ENCODE measurements around the gene FGFRL1.

FGFRL1 gene

DNA sequence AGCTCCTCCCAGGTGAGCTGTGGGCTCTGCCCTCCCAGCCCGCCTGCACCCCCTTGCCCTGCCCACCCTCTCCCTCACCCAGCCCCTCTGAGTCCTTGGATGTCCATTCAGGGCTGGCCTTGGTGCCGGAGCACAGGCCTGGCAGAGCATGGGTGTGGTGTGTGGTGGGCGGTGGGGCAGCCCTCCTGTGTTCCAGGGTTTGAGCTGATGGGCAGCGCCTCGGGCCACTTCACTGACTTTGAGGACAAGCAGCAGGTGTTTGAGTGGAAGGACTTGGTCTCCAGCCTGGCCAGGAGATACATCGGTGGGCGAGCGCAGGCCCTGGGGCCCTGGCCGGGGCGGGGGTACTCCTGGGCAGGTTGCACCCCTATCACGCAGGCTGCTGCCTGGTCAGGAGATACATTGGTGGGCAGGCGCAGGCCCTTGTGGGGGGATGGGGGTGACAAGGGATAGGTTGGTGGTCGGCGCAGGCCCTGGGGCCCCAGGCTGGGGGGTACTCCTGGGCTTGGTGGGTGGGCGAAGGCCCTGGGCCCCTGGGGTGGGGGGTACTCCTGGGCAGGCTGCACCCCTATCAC, 10.7 kb upstream of the FGFRL1 start:
- DNase-seq (ENCODE audit: insufficient read length, low spot score): no peak
- TF ChIP-seq POU2F2 (IDR thresholded peaks at IDR 0.05; ENCODE audit: low read depth, low read length): no peak
- no peak for TF ChIP-seq TAF1 (IDR thresholded peaks at IDR 0.05; ENCODE audit: low read depth, low read length)
- no peak for TF ChIP-seq POLR2AphosphoS5 (IDR thresholded peaks at IDR 0.05; ENCODE audit: low read depth, low read length)
- no peak for TF ChIP-seq PAX5 (IDR thresholded peaks at IDR 0.05; ENCODE audit: insufficient read depth, low read length, severe bottlenecking)
- FAIRE-seq: no peak

GRCh38 chr4:1001561-1002130, 9.8 kb upstream of the FGFRL1 start:
- FAIRE-seq (no peak), DNase-seq (ENCODE audit: insufficient read length, low spot score) (no peak)
- TF ChIP-seq TAF1 (IDR thresholded peaks at IDR 0.05; ENCODE audit: low read depth, low read length) (no peak), POLR2A (IDR thresholded peaks at IDR 0.05; ENCODE audit: low read depth, low read length) (no peak), PAX5 (IDR thresholded peaks at IDR 0.05; ENCODE audit: insufficient read depth, low read length, severe bottlenecking) (no peak), POU2F2 (IDR thresholded peaks at IDR 0.05; ENCODE audit: low read depth, low read length) (no peak), POLR2AphosphoS5 (IDR thresholded peaks at IDR 0.05; ENCODE audit: low read depth, low read length) (no peak), SPI1 (IDR thresholded peaks at IDR 0.05; ENCODE audit: low read depth, low read length) (no peak)

DNA sequence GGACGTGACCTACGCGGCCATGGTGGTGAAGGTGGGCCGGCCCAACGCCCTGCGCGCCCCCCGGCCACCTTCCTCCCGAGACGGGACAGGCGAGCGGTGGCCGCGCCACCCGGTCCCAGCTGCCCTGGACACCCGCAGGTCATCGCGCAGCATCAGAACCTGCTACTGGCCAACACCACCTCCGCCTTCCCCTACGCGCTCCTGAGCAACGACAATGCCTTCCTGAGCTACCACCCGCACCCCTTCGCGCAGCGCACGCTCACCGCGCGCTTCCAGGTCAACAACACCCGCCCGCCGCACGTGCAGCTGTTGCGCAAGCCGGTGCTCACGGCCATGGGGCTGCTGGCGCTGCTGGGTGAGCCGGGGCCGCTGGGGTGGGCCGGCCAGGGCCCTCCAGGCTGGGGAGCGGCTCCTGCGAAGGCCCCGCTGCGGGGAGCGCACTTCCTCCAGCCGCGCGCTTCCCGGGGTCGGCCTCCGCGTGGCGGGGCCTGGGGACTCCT, 9.2 kb upstream of the FGFRL1 start:
- no peak for TF ChIP-seq PAX5 (IDR thresholded peaks at IDR 0.05; ENCODE audit: insufficient read depth, low read length, severe bottlenecking)
- no peak for TF ChIP-seq POLR2AphosphoS5 (IDR thresholded peaks at IDR 0.05; ENCODE audit: low read depth, low read length)
- TF ChIP-seq POLR2A (IDR thresholded peaks at IDR 0.05; ENCODE audit: low read depth, low read length): no peak
- TF ChIP-seq TAF1 (IDR thresholded peaks at IDR 0.05; ENCODE audit: low read depth, low read length): no peak
- no peak for TF ChIP-seq POU2F2 (IDR thresholded peaks at IDR 0.05; ENCODE audit: low read depth, low read length)
- no peak for TF ChIP-seq SPI1 (IDR thresholded peaks at IDR 0.05; ENCODE audit: low read depth, low read length)
- DNase-seq (ENCODE audit: insufficient read length, low spot score): no peak
- no peak for FAIRE-seq

GRCh38 chr4:1002631-1003251, 8.7 kb upstream of the FGFRL1 start:
- FAIRE-seq (no peak), DNase-seq (ENCODE audit: insufficient read length, low spot score) (no peak)
- no peak for TF ChIP-seq TAF1 (IDR thresholded peaks at IDR 0.05; ENCODE audit: low read depth, low read length)
- no peak for TF ChIP-seq POU2F2 (IDR thresholded peaks at IDR 0.05; ENCODE audit: low read depth, low read length)
- TF ChIP-seq POLR2AphosphoS5 (IDR thresholded peaks at IDR 0.05; ENCODE audit: low read depth, low read length): no peak
- TF ChIP-seq POLR2A (IDR thresholded peaks at IDR 0.05; ENCODE audit: low read depth, low read length): no peak
- TF ChIP-seq PAX5 (IDR thresholded peaks at IDR 0.05; ENCODE audit: insufficient read depth, low read length, severe bottlenecking): no peak
- TF ChIP-seq SPI1 (IDR thresholded peaks at IDR 0.05; ENCODE audit: low read depth, low read length): no peak

DNA sequence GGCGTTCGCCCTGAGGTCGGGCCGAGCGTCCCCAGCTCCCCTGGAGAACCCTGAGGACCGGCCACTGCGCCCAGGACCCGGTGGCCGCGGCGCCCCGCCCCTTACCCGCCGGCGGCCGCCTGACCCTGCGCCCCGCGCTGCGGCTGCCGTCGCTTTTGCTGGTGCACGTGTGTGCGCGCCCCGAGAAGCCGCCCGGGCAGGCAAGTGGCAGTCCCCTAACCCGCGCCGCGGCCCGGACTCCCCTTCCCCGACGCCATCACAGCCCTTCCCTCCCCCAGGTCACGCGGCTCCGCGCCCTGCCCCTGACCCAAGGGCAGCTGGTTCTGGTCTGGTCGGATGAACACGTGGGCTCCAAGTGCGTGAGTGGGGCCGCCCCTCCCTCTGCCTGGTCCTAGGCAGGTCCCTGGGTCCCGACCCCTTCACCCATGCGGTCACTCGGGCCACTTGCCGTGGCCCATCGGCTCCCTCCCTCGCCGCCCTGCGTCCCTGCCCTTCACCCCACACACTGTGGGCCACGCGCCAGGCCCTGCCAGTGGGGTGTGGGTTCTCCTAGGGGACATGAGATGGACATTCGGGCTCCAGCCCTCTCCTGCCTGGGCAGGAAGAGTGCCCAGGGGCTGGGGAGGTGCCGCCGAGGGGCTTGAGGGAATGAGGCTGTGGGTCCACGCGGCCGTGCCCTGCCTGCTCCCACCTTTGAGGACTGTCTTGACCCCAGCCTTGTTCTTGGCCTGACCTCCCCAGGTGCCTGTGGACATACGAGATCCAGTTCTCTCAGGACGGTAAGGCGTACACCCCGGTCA, 8.0 kb upstream of the FGFRL1 start:
- no peak for DNase-seq (ENCODE audit: insufficient read length, low spot score)
- TF ChIP-seq POLR2A (IDR thresholded peaks at IDR 0.05; ENCODE audit: low read depth, low read length): no peak
- no peak for TF ChIP-seq TAF1 (IDR thresholded peaks at IDR 0.05; ENCODE audit: low read depth, low read length)
- TF ChIP-seq POU2F2 (IDR thresholded peaks at IDR 0.05; ENCODE audit: low read depth, low read length): no peak
- TF ChIP-seq SPI1 (IDR thresholded peaks at IDR 0.05; ENCODE audit: low read depth, low read length): no peak
- TF ChIP-seq PAX5 (IDR thresholded peaks at IDR 0.05; ENCODE audit: insufficient read depth, low read length, severe bottlenecking): no peak
- TF ChIP-seq POLR2AphosphoS5 (IDR thresholded peaks at IDR 0.05; ENCODE audit: low read depth, low read length): no peak
- FAIRE-seq: no peak

DNA sequence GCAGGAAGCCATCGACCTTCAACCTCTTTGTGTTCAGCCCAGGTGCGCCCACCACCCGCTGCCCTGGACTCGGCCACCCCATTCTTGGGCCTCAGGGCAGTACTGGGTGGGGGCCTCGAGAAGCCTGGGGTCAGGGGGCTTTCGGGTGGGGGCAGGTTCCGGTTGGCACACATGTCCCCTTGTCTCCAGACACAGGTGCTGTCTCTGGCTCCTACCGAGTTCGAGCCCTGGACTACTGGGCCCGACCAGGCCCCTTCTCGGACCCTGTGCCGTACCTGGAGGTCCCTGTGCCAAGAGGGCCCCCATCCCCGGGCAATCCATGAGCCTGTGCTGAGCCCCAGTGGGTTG, 7.4 kb upstream of the FGFRL1 start:
- TF ChIP-seq PAX5 (IDR thresholded peaks at IDR 0.05; ENCODE audit: insufficient read depth, low read length, severe bottlenecking): no peak
- no peak for TF ChIP-seq POU2F2 (IDR thresholded peaks at IDR 0.05; ENCODE audit: low read depth, low read length)
- no peak for DNase-seq (ENCODE audit: insufficient read length, low spot score)
- no peak for FAIRE-seq

DNA sequence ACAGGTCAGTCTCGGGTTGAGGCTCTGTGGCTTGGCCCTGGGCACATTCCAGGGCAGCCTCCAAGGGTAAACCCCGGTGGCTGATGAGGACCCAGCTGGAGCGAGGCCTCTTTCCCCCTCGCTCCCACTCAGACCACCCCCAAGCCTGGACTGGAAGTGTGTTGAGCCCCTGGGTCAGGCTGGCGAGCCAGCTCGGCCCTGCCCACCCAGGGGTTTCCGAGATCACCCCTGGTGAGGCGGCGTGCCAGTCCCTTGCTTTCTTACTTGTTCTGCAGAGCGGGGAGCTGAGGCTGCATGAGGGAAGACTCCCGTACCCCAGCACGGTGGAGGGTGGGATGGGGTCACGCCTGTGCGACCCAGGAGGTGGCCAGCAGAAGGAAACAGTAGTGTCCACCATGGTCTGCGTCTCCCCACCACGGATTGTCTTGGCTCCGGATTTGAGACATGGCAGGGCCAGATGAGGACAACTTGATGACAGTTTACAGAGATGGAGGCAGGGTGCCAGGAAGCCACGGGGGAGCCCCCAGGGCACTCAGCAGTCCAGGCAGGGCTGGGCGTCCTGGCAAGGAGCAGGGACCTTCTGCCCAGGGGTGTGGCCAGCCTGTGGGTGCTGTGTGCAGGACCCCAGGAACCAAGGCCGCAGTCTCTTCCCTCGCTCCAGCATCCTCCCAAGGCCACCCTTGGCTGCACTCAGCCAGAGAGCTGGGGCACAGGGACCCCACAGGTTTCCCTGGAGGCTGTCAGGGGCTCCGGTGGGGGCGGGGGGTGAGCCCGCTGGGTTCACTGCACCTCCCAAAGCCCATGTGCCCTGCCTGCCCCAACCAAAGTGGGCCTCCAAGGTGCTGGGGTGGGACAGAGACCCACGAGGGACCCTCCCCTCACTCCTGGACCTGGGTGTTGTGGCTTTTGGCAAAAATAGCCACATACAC, 6.6 kb upstream of the FGFRL1 start:
- no peak for FAIRE-seq
- TF ChIP-seq SPI1 (IDR thresholded peaks at IDR 0.05; ENCODE audit: low read depth, low read length) (no peak), PAX5 (IDR thresholded peaks at IDR 0.05; ENCODE audit: insufficient read depth, low read length, severe bottlenecking) (no peak), POU2F2 (IDR thresholded peaks at IDR 0.05; ENCODE audit: low read depth, low read length) (no peak), POLR2A (IDR thresholded peaks at IDR 0.05; ENCODE audit: low read depth, low read length) (no peak), POLR2AphosphoS5 (IDR thresholded peaks at IDR 0.05; ENCODE audit: low read depth, low read length) (no peak), TAF1 (IDR thresholded peaks at IDR 0.05; ENCODE audit: low read depth, low read length) (no peak)
- DNase-seq (ENCODE audit: insufficient read length, low spot score): no peak

- DNase-seq (ENCODE audit: insufficient read length, low spot score) (no peak), FAIRE-seq (no peak)
- TF ChIP-seq SPI1 (IDR thresholded peaks at IDR 0.05; ENCODE audit: low read depth, low read length) (no peak), POLR2A (IDR thresholded peaks at IDR 0.05; ENCODE audit: low read depth, low read length) (no peak), TAF1 (IDR thresholded peaks at IDR 0.05; ENCODE audit: low read depth, low read length) (no peak), POLR2AphosphoS5 (IDR thresholded peaks at IDR 0.05; ENCODE audit: low read depth, low read length) (no peak), POU2F2 (IDR thresholded peaks at IDR 0.05; ENCODE audit: low read depth, low read length) (no peak), PAX5 (IDR thresholded peaks at IDR 0.05; ENCODE audit: insufficient read depth, low read length, severe bottlenecking) (no peak)
Measured at GRCh38 chr4:1006856-1007255, 4.6 kb upstream of the FGFRL1 start.

Measured in GM12891 (cell line).